Activated naive CD8-positive, alpha-beta T cell treated with anti-CD3 and anti-CD28 coated beads, Interleukin-2, amount 50 U/mL, for 16 hours (primary cell): ENCODE measurements around the gene ABCB11.
"Not testable (repeated sequence)": the region's sequence is repeated elsewhere in the genome, so short reads cannot be mapped to it uniquely, and the experiment has no call there.

Experiments
- DNase-seq: peaks from one replicate; pipeline ENCODE4 v3.0.0-alpha.2; 2020; ENCODE audit warnings: low read depth, low spot score

ABCB11 gene

DNA sequence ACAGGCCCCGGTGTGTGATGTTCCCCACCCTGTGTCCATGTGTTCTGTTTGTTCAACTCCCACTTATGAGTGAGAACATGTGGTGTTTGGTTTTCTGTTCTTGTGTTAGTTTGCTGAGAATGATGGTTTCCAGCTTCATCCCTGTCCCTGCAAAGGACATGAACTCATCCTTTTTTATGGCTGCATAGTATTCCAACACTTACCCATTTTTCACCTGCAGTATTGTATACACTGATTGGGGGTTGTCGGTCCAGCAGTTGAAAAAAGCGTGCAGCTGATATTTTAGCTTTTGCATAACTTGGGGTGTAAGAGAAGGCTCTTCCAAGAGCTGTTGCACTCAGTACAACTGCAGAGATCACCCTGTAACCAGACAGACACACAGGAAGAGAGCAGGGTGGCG is 99.0 kb downstream of the ABCB11 start:
- DNase-seq, result not testable (repeated sequence)

DNA sequence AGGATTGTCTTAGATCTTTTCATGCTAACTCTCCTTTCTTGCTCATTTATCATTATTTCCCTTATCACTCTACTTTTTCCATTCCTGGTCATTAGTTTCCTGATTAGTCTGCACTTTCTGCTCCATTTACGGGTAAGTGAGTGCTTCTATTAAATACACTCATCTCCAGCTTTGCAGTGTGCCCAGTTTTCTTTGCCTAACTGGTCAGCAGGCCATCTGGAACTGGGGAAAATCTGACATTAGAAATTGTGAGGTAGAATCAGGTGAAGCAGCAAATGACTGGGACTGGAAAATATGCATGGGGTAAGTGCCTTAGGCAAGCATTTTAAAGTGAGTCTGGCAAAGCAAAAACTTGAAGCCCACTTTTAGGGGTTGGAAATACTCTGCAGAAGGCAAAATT is 100.9 kb downstream of the ABCB11 start:
- DNase-seq, result no peak

DNA sequence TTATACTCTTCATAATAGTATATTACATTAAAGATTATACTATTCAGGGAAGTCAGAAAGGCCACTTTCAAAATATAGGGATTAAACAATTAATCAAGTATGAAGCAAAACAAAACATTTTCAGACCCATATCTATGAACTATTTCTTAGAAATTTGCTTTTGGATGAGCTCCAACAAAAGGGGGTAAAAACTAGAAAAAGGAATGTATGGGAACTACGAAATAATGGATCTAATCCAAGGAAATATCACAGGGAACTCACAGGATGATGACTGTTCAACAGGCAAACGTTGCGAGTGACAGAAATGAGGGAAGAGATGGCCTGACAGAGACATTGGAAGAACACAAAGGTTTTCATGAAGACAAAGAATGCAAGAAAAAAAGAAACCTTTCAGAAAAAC is 102.1 kb downstream of the ABCB11 start:
- DNase-seq, result no peak

DNA sequence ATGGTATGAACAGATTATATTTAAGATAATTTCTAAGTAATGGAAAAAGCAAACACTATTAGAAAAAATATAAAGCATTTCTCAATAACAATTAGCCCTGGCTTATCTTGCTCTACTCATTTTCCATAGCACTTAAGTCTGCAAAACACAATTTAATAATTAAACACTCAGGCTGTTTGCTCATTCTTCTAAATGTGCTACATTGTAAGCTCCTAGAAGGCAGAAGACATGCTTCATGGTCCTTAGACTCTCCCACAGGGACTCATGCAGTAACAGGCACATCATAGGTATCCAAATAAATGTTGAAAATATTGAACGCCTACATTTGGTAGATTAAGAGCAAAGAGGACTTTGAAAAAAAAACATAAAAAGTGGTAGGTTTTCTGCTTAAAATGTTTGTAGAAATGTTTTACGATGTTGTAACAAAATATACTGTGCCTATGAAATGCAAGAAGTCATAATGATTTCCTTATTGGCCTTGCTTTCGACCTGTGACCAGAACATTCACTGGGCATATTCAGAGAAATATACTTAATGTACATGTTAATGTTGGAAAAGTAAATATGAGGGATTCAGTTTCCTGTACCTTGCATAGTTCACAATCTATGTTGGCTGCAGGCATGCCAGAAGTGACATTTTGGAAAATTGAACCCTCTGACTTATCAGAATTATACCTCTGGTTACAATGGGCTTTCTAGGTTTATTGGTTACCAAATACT is 102.9 kb downstream of the ABCB11 start:
- DNase-seq, result no peak

DNA sequence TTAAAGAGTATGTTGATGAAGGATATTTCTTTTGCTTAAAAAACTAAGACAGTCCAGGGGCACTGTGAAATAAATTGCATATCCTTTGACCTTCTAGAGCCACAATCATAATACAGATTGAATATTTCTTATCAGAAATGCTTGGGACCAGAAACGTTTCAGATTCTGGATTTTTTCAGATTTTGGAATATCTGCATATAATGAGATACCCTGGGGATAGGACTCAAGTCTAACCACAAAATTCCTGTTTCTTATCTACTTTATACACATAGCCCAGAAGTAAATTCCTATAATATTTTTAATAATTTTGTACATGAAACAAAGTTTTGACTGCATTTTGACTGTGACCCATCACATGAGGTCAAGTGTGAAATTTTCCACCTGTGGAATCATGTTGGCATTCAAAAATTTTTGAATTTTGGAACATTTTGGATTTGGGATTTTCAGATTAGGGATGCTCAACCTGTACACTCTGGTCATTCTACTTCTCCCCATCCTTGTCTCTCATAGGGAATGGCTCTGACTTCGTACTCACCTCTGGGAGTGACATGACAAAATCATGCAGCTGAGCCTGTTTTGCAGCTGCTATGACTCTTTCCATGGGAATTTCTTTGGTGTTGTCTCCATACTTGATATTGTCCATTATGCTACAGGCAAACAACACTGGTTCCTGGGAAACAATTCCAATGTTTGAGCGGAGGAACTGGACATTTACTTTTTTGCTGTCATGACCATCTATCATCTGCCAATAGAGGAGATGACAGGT is 104.3 kb downstream of the ABCB11 start:
- DNase-seq, result no peak

DNA sequence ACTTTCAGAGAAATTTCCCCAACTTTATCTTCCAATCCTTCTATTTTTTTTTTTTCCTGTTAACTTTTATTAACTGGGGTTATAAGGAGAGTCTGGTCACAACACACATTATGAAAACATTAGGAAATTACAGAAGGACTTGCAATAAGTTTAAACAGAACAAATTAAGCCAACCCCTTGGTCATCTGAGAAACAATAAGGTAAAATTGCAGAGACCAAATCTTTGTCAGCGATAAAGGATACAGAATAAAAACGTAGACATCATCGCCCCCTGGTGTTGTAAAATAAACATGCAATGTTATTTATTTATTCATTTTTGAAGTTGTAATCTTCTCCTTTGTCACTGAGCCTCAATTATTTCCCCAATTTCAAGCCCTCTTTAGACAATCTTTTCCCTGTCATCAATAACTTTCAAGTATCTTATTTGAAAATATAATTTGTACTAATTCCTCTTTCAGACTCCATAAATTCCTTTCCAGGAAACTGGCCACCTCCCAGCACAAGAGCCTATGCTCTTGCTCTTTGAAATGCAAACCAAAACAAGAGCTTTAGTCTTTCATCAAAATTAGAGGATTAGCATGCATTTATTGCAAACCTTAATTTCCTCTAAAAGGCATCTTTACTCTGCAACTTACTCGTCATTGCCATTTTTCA is 110.5 kb downstream of the ABCB11 start:
- no peak for DNase-seq

DNA sequence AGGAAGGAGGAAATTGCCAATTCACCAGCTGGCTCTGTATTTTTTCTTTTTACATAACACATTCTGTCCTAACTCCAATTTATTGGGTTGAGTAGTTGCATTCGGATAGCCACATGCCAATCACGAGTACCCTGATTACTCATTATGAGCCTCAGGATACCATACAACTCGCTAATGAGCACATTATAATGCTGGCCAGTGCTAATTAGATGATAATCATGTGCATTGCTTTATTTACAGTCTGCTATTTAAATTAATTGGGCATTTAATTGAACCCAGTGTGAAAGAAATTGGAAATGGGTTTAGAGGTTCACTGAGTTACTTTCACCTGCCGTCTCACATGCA is 114.8 kb downstream of the ABCB11 start:
- DNase-seq, result no peak

DNA sequence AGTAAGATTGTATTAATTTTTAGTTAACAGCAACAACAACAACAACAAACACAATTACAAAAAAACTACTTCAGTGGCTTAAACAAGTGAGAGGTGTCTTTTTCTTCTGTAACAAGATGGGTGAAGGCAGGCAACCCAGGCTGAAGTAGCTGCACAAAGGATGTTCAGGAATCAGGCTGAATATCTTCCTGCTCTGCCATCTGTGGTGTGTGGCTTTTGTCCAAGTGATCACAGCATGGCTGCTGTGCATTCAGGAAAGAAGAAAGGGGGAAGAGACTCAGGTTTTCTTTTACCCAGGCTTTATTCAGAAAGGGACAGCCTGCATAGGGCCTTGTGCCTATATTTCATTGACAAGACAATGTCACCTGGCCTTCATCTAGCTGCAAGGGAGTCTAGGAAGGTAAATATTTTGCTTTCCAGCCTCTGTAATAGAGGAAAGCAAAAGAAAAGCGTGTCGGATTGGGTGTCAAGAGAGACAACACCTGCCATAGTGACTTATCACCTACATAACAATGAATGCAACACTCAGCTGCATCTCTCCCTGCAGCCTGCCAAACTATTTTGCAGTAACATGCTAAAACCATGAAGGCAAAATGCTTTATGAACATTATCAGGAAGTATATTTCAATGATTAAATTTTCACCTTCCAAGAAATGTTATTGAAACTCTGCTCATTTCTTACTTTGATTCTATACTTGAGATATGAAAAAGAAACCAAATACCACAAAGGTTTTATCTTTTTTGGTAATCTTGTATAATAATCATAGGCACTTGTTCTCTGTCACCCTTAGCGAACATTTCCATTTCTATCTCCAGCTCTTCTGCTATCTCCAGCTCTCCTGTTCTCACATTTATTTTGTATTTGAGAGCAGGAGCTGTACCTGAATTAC is 115.4 kb downstream of the ABCB11 start:
- no peak for DNase-seq

DNA sequence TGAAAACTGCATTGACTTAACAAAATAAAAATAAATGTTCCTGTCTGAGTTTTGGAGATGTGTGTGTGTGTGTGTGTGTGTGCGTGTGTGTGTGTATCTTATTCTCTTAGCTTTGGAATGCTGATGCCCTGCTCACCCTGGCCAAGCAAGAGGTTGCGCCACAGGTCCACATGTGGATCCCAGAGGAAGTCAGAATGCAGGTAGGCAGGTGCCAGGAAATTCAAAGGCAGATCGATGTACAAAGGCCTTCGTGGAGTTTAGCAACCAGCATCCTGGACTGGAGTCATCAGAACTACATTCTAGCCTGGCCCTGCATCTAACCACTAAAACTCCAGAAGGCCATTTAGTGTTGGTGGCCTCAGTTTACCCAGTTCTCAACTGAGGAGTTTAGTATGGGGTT is 117.6 kb downstream of the ABCB11 start:
- no peak for DNase-seq

DNA sequence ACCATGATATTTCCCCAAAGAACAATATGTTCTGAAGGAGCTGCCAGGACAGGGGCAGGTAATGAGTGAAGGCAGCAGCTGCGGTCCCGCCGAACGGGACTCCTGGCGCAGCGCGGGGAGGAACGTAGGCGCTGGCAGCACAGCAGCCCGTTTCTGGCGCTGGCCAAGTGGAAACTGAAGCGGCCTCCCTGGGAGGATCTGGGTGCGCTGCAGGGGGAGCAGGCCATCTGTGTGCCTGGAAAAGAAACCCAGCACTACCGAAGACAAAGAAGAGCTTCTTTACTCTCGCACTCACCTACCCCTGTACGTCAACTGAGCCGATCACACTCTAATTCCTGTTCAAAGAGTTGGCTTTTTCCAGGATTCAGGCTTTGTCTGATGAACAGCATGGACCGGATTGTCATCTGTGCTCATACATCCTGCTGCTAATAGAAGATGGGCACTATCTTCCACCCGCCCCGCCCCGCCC is 118.2 kb downstream of the ABCB11 start:
- no peak for DNase-seq

DNA sequence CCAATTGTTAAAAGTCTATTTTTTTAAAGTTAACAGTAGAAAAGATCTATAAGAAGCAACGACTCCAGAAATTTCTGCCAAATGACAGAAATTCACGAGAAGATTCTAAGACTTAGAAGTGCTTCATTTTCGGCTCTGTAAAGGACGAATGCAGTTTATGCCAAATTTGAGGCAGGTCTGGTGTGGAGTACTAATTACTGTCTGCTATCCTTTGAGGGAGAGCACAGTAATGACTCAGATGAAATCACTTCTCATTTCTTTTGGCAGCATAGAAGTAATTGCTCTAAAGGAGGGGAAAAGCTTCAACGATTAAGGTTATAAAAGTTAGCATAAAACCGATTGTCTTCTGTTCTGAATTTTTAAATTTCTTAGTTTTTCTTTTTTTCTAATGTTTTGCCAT is 118.7 kb downstream of the ABCB11 start:
- no peak for DNase-seq

DNA sequence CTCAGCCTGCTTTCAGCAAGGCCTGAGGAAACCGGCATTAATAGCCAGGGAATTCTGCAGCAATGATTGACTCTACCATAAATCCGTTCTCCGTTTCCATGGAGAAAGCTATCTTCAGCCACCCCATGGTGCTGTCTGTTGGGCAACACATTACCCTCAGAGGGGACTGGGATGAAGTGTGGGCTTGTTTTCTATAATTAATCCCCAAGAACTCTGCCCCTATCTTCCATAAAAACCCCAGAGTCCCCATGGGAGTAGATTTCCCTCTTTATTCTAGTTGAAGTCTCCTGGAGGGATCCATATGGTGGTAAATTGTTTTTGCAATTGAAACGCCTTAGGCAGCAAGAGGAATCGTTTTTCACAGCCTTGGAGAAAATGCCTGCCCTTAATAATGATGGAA is 120.8 kb downstream of the ABCB11 start:
- no peak for DNase-seq

DNA sequence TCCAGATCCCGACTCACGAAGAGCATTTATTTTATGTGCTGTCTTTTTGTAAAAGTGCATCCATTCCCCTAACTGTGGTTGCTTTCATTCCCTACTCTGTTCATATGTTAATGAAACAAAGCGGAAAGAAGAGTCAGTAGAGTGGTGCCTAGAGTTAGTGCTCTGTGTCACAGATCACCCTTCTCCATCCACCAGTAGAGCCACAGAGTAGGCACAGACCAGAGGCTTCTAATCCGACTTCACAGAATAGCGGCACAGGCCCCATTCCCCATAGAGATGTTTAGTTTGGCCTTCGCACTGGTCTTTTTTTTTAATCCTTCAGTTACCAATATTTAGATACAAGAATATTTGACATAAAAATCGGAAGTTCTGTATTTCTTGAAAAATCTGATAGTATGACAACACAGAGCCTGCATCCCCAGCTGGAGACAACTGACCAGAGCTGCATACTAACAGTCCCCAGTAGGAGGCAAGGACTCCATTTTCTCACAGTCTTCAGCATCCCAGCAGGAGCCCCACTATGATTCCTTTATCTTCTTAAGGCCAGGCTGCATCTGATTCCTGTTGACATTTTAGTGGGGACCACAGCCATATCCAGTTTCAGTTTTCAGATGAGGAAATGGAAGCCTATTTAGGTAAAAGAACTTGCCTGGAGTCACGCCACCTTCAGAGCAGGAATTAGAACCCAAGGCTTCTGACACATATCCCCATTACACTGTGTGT is 123.0 kb downstream of the ABCB11 start:
- DNase-seq, result no peak

DNA sequence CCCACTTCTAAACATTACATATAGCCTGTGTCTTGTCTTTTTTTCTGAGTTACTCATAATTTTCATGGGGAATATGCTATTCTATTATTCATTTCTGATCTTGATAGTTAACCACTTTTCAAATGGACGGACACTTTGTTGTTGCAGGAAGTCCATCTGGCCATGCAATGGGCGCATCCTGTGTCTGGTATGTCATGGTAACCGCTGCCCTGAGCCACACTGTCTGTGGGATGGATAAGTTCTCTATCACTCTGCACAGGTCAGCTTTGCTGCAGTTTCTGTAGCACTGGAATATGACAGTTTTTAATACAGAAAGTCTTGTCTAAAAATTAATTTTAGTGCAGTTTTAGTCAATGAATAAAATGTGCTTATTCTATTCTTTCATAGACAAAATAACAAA is 126.8 kb downstream of the ABCB11 start:
- DNase-seq, result no peak

DNA sequence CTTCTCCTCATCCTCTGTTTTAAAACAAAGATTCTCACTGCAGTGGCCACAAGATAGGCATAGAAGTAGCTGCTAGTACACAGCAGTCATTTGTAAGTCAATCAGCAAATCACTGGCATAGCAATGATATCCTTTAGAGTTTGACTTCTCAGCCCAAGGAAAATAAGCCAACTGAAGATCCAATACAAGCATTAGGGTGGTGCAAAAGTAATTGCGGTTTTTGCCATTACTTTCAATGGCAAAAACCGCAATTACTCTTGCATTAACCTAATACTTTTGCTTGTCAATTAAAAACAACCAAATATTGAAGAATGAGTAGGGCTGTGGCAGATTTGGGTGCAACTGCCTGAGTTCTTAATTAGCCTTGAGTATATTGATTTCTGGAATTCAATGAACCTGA is 127.2 kb downstream of the ABCB11 start:
- DNase-seq, result no peak

DNA sequence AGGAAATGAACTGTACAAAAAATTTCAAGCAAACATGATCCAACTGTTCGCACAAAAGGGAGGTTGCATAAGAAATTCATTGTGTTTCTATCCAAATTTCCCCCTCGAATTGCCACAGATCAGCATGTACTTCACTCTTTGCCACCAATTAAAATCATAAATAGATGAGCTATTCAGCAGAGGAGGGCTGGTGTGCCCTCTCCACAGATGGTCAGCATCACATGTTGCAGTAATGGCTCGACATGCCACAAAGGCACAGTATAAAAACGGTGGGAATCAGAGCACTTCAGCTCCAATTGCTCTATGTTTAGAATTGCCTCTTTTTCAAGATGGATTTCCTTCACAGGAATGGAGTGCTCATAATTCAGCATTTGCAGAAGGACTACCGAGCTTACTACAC is 130.1 kb downstream of the ABCB11 start, which contains the start of gene G6PC2:
G6PC2 (plus strand) TSS at position 289 of the 400 bp plus-strand sequence; CDS start at position 330, 41 bp downstream.
- DNase-seq, result no peak

DNA sequence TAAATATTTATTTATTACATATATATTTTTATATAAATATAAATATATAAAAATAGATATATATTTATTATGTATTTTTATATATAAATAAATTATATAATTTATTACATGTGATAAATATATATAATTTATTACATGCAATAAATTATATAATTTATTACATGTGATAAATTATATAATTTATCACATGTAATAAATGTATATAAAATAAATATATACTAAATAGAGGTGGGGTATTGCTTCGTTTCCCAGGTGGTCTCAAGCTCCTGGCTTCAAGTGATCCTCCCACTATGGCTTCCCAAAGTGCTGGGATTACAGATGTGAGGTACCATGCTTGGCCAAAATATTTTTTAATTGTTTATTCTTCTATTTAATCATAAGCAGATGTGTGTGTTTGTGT is 133.7 kb downstream of the ABCB11 start:
- DNase-seq, result no peak

DNA sequence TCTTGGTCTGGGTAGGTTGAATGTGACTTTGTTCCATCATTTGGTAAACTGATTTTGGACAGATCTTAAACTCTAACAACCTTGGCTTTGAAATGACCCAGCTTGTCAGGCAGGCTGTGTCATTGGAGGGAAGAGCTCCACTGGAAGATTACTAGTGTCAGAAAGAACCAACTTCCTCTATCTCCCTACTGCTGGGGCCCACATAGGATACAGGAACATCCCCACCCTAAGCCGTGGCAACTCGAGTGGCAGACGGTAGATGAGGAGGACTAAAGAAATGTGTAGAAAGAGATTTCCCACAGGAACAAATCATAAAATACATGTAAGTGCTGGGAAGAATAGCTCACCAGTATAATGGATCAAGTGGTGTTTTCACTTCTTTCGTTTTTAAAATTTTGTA is 134.3 kb downstream of the ABCB11 start:
- DNase-seq, result no peak

DNA sequence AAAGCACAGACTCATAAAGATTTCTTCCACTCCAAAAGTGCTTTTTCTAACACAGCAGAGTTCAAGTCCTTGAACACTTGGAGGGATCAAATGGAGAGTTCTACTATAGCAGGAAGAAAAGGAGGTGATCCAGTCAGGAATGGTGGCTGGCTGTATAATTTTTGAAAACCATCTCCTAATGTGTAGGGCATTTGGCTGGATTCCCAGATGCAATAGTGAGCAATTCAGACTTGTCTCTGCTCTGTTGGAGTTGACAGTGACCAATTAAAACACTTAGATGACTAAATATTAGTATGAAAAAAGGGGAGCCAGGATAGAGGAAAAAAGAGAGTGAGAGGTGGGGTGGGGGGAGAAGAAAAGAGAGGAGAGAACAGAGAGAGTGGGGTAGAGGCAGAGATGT is 135.4 kb downstream of the ABCB11 start:
- DNase-seq, result no peak

DNA sequence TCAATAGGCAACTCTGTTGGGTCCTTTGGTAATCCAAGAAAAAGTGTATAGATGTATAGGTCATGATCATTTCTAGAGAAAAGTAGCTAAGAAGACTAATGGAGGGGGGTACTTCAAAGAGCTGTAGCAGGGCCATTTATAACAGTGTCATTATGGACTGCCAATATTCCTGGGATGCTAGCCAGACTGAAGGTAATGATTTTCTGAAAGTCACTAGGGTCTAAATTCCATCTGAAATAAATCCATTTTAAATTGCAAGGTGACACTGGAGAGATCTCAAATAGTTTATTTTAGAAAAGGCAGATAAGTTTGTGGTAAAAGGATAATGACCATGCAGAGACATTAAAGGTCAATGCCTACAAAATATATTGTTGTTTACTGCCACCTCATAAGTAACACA is 136.4 kb downstream of the ABCB11 start:
- no peak for DNase-seq

DNA sequence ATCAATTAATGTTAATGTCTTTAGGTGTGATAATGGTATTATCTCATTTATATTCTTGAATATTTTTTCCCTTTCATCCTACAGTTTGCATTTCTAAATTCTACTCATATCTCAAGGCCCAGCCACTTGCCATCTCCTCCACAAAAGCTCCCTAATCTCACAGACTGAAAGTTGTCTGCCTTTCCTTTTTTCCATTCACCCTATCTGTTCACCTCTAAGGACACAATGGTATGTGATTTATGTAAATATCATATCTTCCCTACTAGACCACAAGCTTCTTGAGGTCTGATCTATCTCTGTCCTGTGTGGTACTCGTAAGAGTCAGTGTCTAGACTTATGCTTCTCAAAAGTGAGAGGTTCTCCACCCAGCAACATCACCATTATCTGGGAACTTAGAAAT is 137.0 kb downstream of the ABCB11 start:
- no peak for DNase-seq
